CD4-positive, alpha-beta T cell treated with Interleukin-21 for 1 hour (primary cell): ENCODE results near the gene CFDP1.

Experiments
- DNase-seq: peaks from one replicate; pipeline ENCODE4 v3.0.0-alpha.2; 2020

The CFDP1 gene

DNA sequence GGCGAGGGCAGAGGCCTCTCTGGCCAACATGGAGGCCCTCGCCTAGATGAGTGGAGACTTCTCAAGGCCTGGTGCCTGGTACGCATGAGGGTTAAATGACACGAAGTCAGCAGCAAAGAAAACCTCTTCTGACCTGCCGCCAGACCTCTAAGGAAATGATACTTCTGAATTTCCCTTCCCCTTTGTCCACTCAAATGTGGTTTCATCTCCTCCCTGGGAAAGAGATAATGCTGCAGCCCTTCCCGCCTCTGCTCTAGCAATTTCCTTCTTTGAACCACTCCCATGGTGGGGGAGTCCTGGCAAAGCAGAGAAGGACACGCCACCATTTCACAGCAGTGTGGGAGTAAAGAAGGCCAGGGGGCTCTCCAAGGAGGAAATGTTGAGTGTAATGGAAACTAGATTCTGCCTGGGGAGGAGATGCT is 116.2 kb downstream of the CFDP1 start:
- DNase-seq = no peak

DNA sequence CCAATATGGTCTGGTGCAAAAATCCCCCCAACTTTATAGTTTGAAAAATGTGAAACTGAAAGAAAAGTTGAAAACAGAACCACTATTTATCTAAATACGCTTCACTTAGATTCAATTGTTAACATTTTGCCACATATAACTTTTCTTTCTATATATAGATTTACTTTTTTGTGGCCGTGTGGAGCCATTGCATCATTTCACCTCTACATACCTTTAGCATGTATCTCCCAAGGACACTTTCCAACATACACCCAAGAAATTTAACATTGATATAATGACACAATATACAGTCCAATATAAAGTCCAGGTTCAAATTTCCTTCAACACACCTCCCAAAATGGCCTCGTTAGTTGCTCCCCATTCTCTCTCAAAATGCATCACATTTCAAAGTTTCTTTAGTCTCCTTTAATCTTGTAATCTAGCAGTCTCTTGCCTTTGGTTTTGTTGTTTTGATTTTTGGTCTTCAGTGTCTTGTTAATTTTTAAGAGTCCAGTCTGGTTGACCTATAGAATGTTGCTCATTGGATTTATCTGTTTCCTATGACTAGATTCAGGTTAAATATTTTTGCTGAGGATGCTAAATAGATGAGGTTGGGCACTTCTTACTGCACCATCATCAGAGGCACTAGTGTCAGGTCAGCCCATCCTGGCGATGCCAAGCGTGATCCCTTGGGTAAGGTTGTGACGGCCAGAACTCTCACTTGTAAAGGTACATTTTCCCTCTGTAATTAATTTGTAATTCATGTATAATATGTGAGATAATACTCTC is 117.6 kb downstream of the CFDP1 start:
- DNase-seq = no peak

DNA sequence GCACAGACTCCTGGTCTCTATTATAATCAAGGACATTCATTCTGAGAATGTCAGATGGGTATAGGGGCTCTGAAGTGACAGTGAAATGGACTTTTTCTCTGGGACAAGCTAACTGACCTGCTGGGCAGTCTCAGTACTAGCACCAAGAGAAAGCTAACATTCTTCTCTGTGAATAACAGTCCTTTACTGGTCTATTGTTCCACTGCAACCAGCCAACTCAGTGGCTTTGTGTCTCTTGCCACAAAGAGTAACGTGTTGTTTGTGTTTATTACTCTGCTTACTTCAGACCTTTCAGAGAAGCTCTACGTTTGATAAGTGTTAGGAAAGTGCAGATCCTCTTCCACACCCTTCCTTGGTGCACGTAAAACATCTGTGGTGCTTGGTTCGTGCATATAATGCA is 120.4 kb downstream of the CFDP1 start:
- no peak for DNase-seq

DNA sequence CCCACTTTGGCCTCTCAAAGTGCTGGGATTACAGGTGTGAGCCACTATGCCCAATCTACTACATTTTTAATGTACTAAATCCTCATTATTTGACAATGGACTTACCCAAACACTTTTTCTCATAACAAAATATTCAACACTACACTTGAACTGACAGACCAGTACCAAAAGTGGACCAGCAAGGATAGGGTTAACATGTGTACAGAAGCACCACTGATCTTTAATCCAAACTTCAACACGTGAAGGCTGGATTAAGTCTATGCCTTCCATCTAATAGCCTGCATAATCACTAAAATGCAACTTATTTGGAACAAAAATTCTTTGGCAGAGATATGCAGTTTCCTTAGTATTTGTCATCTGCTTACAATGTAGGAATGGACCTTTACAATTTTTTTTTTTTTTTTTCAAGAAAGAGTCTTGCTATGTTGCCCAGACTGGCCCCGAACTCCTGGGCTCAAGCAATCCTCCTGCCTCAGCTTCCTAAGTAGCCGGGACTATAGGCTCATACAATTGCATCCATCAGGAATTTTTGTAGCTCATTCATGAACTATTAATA is 121.8 kb downstream of the CFDP1 start:
- no peak for DNase-seq

DNA sequence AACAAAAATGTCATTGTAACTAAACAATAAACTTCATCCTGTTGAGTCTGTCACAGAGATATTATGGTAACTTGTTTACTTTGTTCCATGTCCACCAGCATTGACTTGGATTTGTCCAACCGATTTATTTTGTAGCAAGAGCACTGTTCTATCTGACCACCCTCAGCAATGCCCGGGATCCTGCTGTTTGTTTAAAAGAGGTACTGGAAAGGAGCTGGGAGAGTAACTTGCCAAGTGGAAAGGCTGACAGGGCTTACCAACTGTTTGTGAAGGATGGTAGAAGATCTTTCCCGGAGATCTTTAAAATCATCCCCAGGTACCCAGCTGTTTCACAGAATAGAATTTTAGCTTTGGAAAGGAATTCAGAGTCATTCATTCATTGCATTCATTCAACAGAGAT is 122.8 kb downstream of the CFDP1 start:
- no peak for DNase-seq

DNA sequence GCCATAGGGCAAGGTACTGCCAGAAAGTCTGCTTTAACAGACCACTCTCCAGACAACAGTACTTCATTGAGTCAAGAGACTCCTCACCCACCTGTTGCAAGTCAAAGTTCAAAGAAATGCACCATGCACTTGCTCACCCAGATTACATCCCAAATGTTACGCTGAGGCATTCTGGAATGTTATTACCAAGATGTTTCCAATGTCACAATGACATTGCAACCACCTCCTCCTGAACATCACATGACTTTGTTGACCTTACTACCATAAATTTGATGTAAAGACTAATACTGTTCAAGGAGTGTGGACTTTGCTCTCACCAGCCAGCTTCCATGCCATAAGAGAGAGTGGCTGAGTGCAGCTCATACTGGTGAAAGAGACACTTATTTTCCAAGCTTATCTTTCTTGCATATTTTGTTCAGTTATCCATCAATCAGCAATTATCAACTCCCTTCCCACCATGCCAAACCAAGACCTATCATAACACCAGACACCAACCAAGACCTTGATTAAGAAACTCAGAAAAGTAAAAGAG is 123.3 kb downstream of the CFDP1 start:
- DNase-seq = no peak

DNA sequence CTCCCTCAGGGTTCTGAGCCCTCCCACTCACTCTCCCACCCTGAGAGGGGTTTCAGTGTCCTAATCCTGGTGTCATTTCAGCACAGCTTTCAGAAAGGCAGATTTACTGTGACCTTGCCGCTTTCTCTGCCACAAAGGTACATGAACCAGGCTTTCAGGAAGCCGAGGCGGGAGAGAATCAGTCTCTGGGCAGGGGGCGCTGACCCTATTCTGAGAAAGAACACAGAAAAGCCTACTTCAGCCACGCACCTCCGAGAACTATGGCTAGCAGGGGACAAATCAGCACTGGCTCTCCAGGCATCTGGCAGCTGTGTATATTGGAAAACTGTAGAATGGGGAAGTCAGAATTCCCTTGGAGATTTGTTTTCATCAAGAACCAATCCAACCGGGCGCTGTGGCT is 124.1 kb downstream of the CFDP1 start:
- no peak for DNase-seq

DNA sequence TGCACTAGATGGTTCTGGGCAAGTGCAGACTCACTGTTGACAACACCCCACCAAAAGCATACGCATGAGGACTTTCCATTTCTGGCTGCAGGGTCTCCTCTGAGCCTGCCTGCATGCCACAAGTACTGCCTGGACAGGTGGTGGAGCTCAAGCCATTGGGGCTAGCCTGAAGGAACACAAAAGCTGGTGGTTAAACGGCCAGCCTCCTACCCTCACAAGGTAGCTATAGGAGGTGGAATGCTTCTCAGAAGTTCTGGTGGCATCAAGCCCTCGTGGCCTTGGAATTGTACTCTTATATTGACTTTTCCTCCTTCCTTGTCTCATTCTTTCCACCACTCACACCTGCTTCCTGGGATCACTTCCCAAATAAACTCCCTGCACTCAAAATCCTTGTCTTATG is 125.3 kb downstream of the CFDP1 start:
- no peak for DNase-seq

DNA sequence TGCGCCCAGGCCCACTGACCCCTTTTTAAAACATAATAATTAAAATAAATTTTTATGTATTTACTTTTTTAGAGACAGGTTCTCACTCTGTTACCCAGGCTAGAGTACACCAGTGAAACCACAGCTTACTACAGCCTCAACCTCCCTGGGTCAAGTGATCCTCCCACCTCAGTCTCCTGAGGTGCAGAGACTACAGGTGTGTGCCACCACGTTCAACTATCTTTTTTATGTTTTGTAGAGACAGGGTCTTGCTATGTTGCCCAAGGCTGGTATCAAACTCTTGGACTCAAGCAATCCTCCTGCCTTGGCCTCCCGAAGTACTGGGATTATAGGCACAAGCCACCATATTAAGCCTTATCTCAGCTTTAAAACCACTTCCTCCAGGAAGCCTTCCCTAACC is 125.8 kb downstream of the CFDP1 start:
- DNase-seq = no peak

DNA sequence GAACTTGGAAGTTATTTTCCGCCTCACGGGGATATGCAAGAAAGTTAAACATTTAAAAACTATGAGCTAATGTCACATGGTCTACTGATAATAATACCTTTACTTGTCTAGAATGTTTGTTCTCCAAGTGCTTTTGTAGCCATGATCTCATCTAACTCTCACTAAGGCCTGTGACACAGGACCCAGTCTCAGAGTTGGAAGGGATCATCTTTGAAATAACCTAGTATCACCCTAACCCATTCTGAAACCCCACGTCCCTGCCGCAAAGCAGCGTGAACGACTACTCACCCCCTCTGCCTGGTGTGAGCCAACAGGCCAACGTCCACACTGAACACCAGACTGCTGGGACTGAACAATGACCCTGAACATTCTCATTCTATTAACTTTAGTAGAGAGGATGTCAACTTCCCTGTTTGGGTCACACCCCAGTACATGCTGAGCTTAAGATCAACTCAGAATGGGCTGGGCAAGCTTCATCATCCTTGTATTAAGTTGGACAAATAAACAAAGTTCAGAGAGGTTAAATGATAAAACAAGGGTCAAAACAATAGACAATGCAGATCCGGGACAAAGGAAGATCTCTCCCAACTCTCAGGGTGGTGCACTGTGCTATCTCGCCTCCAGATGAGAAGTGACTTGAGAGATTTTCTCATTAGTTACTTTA is 127.1 kb downstream of the CFDP1 start:
- DNase-seq = no peak

DNA sequence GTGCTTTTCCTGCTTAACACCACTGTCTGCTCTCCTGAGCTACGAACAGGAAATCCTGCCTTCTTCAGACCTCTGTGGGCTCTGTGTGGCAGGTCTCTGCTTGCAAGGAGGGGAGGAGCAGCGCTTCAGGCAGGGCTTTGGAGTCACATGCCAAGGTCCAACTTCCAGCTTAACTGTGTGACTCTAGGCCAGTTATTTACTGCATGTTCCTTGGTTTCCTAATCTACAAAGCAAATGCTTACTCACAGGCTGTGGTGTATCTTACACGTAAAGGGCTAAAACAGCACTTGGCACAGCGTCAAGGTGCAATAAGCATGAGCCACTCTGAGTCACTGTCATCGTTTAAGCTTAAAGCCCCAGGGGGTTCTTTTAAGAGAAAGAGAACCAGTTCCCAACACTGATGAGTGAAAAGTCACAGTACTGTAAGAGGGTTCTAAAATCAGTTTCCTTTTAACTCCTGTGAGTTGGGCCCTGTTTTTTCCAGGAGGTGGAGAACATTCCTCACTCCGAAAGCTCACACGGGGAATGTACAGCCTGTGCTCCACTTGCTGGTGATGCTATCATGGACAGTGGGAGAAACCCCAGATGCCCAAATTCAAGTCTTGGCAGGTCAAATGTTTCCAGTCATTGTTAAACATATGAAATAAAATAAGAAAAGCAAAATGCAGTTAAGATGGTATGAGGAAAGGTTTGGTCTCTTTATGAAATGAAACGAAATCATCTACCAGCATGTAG is 127.8 kb downstream of the CFDP1 start:
- DNase-seq = peak; percentile 20

DNA sequence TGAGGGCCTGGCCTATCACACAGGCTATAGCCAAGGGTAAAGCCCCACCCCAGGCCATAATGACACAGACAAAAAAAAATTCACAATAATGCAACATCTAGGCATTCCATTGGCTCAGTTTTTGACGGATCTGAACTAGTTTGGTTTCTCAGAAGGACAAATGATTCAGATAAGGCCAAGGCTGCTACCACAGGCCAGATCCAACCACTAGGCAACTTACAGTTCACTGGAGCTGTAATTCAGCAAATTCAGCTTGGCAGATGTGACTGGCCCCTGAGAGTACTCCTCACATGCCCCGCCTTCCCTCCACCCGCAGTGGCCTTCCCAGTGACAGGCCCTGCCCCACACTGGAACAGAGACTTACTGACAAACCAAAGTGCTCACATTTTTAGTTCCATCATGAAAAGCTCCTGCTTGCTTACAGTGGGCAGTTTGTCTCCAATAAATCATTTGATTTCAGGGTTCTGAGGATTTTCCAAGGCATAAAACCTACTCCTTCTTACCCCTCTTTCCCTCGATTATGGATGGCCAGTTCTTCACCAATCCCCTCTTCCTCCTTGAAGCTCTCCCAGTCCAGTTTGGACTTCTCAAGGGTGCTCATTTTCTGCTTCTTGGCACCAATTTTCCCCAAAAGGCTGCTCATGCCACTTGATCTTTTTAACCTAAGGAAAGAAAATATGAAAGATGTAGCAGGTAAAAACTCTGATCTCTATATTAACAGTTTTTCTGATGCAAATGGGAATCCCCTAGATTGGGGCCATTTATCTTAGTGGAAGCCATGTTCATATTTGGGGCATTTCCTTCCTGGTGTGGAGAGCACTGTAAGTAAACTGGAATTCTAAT is 128.6 kb downstream of the CFDP1 start:
- no peak for DNase-seq

DNA sequence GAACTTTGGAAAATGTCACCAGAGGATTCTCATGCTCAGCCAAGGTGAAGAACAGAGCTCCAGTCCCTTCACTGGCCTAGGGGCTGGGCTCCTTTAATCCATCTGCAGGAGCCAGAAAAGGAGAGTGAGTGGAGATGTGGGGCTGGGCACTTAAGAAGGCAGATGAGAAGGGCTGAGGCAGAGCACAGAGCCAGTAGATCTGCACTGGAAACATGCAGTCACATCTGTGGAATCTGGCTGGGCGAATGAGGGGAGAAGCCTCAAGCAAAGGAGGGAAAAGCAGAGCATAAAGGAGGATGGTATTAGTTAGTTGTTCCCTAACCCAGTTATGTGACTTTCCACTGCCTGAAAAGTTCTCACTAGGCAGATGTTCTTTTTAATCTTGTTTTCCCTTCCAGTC is 131.5 kb downstream of the CFDP1 start:
- no peak for DNase-seq

DNA sequence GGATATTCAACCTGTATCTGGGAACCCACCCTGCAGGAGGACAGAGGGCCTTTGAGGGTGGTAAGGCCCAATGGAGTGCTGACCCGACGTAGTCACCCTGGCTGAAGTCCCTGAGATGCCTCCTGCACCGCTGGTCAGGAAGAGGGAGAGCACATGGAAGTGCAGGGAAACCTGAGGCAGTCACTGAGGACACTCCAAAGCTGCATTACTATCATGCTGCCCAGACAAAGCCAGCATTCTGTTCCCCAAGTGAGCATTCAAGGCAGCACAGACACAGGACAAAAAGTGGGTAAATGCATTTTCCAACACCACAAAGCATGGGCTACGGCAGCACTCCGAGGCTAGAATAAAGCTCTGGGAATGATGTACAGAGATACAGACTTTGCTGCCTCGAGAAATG is 135.0 kb downstream of the CFDP1 start:
- DNase-seq = no peak

DNA sequence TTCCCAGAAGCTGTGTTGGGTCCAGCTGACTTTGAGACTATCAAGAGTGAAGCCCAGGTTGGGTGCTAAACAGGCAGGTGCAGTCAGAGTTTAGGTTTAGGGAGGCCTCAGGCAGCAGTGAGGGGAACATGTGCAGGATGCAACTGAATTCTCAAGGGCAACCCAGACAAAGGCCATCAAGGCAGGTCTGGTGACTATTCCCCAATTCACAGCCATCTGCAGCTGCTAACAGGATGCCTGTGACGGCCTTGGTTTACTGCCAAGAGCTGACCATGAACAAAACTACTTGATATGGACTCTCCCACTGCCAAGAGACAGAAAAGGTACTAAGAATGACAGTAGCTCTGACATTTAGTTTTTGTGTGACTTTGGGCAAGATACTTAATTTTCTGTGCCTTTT is 136.7 kb downstream of the CFDP1 start:
- no peak for DNase-seq

DNA sequence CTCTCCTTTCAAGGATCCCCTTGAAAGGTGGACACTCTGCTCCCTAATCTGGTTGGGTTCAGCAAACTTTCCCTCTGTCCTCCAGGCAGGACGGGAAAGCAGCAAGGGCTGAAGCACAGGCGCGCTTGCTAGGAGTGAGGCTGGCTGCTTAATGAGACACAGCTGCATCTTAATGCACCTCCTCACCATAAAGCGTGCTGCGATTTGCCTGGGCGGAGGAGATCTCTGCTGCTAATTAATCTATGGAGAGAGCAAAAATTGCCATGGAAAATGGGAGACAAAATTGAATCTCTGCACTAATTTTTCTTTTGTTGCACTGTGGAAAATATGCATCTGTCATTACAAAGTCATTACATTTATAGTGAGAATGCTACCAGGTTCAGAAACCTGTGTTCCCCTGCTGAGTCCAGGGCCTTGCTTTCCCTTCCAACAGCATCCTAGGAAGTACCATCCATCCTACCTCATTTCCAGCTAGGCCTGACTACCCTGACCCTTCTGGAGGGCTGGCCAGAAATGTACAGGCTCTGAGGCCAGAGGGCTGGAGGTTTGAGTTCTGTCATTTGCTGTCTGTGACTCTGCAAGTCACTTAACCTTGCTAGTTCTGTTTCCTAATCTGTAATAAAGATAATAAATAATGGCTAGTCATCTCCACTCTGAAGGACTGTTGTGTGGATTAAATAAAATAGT is 138.4 kb downstream of the CFDP1 start:
- no peak for DNase-seq

DNA sequence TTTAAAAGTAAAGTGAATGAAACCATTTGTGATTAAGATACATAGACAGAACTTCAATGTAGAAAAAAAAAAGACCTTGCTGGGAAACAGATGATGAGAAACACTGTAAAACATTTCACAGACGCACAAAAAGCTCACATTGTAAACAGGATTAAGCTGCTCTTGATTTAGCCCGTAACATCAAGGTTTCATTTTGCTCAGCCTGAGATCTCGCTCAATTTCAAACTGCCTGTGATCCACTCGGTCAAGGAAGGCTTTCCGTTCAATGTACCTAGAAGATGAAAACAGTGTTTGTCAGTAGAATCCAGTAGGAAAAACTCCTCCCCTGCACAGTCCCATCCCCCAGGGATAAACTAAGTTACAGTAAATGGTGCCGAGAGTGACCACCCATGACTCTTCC is 139.5 kb downstream of the CFDP1 start:
- no peak for DNase-seq

DNA sequence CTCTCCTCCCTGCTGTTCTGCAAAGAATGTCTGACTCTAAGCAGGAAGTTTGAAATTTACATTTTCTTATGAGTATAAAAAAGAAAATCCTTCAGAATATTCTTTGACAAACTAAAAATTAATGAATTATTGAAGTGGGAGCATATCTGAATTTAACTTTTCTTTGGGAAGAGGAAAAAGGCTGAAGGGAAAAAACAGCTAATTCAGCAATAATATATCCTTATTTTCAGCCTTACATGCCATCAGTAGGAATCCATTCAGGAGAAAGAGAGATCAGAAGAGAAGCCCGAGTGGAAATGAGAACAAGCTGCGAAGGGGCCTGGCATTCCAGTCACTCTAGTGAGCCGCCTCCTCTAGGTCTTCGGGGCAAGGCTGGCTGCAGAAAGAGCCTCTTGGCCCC is 140.1 kb downstream of the CFDP1 start:
- DNase-seq = no peak

DNA sequence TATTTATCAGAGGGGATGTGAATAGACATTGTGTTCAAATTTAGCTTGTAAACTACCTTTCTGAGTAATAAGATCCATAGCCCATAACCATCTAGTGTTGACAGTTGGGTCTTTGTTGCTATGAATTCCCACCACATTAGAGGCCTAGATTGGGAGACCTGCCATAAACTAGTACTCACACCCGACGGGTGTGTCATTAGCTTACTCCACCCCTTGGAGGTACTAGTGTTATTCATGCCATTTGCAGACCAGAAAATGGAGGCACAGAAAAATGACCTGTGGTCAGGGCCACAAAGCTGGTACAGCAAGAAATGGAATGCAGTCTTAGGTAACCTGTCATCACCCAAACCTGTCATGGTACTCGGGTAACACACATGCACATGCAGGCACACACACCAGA is 140.6 kb downstream of the CFDP1 start:
- no peak for DNase-seq

DNA sequence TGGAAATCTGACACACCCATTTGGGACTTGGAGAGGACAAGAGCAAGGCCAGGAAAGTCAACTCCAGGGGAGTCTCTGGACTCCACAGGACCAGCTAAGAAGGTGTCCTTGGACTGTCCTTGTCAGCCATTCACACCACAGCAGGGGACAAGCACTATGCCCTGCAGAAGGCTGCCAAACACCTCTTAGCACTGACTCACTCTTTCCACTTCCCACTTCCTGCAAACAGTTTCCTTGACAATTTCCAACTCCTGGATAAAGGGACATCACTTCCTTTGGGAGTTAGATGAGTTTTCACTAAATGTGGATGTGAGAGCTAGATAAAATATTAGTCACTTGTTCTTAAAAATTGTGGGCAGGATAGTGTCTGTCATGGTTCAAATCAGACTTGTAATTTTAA is 144.1 kb downstream of the CFDP1 start:
- no peak for DNase-seq

DNA sequence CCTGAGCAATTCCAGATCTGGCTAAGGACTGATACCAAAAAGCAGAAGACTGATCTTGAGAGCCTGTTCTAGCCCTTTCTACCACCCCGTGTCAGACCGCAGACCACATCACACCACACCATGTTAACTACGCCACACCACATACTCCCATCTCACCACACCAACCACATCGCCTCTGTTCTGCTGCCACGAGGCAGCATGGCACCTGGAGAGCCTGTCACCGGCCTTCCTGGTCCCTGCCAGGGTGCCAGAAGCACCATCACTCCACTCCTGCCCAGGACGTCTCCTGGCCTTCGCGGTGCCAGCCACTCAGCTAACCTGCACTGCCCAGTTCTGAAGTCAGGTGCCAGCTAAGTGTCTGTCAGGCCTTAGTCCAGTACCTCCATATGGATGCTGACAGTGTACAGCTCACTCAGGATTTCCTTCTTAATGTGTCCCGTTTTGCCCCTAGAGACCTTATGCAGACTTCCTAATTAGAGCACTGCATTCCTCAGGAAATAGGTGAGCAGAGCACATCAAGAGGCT is 144.6 kb downstream of the CFDP1 start:
- DNase-seq = peak; percentile 71

DNA sequence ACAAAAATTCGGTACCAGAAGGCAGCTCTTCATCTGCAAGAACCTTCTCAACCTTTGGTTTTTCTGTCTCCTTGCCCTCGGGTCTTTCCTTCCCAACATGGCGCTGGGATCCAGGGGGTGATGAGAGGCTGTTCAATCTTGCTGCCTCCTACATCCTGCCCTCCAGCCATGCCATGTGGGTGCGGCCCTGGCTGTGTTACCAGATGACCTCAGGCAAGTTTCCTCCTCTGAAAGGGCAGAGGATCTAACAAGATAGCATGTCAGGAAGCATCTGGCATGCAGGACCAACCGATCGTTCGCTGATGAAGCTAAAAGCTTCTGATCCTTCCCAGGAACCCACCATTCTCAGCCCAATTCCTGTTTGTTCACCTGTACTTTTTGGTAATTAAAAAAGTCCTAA is 145.1 kb downstream of the CFDP1 start:
- no peak for DNase-seq
